22Rv1 (cell line): ENCODE measurements around the gene DDIT4L.
A peak's percentile ranks its signal among the peaks of the same experiment; 100 is the strongest.
"Not testable (repeated sequence)": the region's sequence is repeated elsewhere in the genome, so short reads cannot be mapped to it uniquely, and the experiment has no call there.

Source experiments
- H3K27ac ChIP-seq: fragments of 450-650 bp; 2 replicates; pipeline ENCODE4 v1.5.1; 2017
- CTCF ChIP-seq: fragments of 450-650 bp; IDR thresholded peaks from 2 replicates; pipeline ENCODE4 v1.5.1; 2017; ENCODE audit warnings: mild to moderate bottlenecking
- ZFX ChIP-seq: fragments of 450-650 bp; IDR thresholded peaks from 2 replicates; pipeline ENCODE4 v1.6.1; 2017; ENCODE audit warnings: antibody characterized with exemption, borderline replicate concordance

DDIT4L gene

DNA sequence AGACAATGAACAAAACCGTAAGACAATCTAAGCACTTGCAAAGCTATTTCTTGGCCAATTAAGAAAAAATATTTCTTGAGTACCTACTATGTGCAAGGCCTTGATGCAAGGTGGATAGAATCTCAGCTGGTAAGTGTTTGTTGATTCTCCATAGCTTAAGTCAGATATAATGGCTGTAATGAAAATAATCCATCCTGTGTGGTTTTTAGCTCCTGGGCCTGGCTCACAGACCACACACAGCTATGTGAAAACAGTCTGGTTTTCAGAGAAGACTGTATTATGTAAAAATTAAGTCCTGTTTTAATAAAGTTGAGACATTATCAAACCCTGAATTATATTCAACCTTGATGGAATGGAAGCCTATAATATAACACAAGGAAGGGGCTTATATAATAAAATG is 7.8 kb upstream of the DDIT4L start:
- H3K27ac ChIP-seq = no peak overlapping the region
- TF ChIP-seq ZFX (no peak), CTCF (no peak)

- H3K27ac ChIP-seq = not testable (repeated sequence)
These were observed 6.3 kb upstream of the DDIT4L start for GRCh38 chr4:100196388-100197071.

GRCh38 chr4:100190643-100191600 is 654 bp upstream of the DDIT4L start:
- TF ChIP-seq ZFX (no peak), CTCF (no peak)
- peak overlapping the region; percentile 75; the same call in 1 of the 2 replicates for H3K27ac ChIP-seq

- TF ChIP-seq CTCF (no peak), ZFX (no peak)
- peak overlapping the region; percentile 75 for H3K27ac ChIP-seq
These were observed 1.4 kb downstream of the DDIT4L start for GRCh38 chr4:100188829-100189228.

- peak overlapping the region; percentile 75 for H3K27ac ChIP-seq
- TF ChIP-seq ZFX (no peak), CTCF (no peak)
These were observed 2.5 kb downstream of the DDIT4L start for GRCh38 chr4:100187781-100188180.

- H3K27ac ChIP-seq = peak overlapping the region; percentile 75
- no peak for TF ChIP-seq ZFX
- TF ChIP-seq CTCF = no peak
These were observed 5.5 kb downstream of the DDIT4L start for GRCh38 chr4:100184787-100185186.

- H3K27ac ChIP-seq = no peak overlapping the region; the same call in 1 of the 2 replicates
- no peak for TF ChIP-seq ZFX
These were observed 12.4 kb downstream of the DDIT4L start for GRCh38 chr4:100177855-100178254.

DNA sequence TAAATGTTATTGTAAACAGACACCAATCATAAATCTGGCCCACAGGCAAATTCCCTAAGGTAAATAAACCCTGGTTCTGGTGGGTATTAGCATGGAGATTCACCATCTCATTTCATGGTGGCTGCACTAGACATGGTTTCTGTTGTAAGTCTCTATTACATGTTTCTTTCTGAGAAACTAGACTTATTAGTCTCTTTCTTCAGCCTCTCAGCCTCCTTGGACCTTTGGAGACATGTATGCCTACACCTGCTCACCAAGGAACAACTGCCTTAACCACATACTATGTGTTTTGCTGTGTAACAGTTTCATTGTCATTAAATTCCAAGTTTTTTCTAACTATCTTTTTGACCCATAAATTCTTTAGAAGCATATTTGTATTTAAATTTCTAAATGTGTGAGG is 13.1 kb downstream of the DDIT4L start:
- no peak for TF ChIP-seq ZFX
- no peak for TF ChIP-seq CTCF
- peak overlapping the region; percentile 42 for H3K27ac ChIP-seq
